ENCODE data around the gene MRPS9. TPM values are rescaled to one million over a fixed set of nuclear protein-coding genes. Genes with fewer than 3 reads are reported as not detected.

Gene MRPS9
- polyA plus RNA-seq, 4 donors = 51.7 to 55.0 (median 52.8) TPM

DNA sequence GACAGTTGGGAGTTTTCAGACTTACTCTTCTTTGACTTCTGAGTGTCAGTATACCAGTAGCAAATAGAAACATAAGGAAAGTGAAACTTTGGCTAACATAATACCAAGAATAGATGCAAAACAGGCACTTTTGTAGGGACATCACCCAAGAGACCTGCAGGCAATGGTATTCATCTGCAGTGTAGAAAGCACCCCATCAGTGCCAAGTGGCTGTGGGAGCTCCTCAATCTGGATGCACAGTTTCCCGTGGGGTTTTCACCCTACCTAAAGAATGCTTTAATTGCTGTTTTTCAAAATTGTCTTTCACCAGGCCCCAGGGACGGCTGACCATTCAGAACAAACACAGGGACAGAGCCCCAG lies 107.1 kb downstream of the MRPS9 start:
- no peak for DNase-seq (ENCODE audit: low read depth in 4 of 4, low spot score in 2 of 4)

DNA sequence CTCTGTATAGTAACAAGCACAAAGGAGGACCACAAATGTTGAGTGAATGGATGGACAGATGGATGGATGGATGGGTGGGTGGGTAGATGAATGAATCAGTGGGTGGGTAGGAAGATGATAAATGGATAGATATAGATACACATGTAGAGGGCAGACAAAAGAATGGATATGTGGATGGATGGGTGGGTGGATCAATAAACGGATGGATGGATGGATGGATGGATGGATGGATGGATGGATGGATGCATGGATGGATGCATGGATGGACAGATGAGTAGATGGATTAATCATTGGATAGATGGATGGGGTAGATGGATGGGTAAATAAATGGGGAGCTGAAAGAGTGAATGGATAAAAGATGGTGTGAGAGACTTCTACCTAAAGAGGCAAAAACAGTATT lies 111.4 kb downstream of the MRPS9 start:
- no peak for DNase-seq (ENCODE audit: low read depth in 4 of 4, low spot score in 2 of 4)

Other genes with a start within 250 kb of the MRPS9 start
- gene POU3F3, start 184.0 kb upstream of the MRPS9 start, polyA plus RNA-seq (ENCODE audit: insufficient read length in 4 of 4) = 100 to 1,000 TPM in 2 of 4 donors, 10 to 100 TPM in 2; 85.2 to 106 (median 102) TPM
- under 1 TPM in 2 of 4 donors, not detected in 2; 0.12 to 0.28 TPM for gene GPR45, start 203.7 kb downstream of the MRPS9 start, polyA plus RNA-seq (ENCODE audit: insufficient read length in 4 of 4)